ENCODE measurements around the gene TMEM178A.

DNA sequence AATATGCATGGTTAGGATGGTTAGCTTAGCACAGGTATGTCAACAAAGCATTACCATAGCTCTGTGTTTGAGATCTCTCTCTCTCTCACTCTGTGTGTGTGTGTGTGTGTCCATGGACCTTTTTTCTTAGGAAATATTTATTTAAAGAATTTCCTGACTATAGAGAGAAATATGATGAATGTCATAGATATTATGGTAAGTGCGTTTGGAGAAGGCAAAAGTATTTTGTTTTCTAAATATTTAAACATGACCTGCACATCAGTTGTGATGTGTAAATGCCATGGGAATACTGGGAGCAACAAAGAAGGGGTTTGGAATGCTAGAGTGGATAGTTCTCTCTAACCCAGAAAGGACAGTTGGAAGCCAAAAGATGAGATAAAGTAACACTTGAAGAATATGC, 3.9 kb upstream of the TMEM178A start:
- TF ChIP-seq, protein P1, sequence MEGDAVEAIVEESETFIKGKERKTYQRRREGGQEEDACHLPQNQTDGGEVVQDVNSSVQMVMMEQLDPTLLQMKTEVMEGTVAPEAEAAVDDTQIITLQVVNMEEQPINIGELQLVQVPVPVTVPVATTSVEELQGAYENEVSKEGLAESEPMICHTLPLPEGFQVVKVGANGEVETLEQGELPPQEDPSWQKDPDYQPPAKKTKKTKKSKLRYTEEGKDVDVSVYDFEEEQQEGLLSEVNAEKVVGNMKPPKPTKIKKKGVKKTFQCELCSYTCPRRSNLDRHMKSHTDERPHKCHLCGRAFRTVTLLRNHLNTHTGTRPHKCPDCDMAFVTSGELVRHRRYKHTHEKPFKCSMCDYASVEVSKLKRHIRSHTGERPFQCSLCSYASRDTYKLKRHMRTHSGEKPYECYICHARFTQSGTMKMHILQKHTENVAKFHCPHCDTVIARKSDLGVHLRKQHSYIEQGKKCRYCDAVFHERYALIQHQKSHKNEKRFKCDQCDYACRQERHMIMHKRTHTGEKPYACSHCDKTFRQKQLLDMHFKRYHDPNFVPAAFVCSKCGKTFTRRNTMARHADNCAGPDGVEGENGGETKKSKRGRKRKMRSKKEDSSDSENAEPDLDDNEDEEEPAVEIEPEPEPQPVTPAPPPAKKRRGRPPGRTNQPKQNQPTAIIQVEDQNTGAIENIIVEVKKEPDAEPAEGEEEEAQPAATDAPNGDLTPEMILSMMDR (IDR thresholded peaks at IDR 0.05): no peak
- TF ChIP-seq POLR2A (IDR thresholded peaks at IDR 0.05): no peak
